Suppressor macrophage treated with lipopolysaccharide for 4 hours (primary cell): ENCODE measurements around the gene TMEM131.
"Not testable (repeated sequence)": the region's sequence is repeated elsewhere in the genome, so short reads cannot be mapped to it uniquely, and the experiment has no call there.

Experiments used
- DNase-seq: peaks from one replicate; pipeline ENCODE4 v3.0.0-alpha.2; 2020

TMEM131 gene

DNA sequence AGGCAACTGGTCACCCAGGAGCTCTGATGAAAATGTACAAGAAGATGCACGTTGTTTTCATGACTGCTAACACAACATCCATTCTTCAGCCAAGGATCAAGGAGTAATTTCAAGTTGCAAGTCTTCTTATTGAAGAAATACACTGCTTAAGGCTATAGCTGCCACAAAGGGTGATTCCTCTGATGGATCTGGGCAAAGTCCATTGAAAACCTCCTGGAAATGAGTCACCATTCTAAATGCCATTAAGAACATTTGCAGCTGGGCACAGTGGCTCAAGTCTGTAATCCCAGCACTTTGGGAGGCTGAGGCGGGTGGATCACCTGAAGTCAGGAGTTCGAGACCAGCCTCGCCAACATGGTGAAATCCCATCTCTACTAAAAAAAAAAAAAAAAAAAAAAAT lies 142.7 kb downstream of the TMEM131 start:
- DNase-seq = not testable (repeated sequence)

DNA sequence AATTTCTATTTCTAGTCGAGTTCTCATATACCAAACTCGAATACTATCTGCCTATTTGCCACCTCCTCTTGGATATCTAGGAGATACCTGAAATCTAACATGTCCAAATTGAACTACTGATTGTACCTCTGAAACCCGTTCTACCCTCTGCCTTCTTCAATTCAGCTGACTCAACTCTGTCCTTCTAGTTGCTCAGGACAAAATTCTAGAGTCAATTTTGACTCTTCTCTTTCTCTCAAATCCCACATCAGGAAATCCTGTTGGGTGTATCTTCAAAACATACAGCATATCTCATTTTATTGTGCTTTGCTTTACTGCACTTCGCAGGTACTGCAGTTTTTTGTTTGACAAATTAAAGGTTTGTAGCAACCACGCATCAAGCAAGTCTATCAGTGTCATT lies 144.6 kb downstream of the TMEM131 start:
- no peak for DNase-seq

DNA sequence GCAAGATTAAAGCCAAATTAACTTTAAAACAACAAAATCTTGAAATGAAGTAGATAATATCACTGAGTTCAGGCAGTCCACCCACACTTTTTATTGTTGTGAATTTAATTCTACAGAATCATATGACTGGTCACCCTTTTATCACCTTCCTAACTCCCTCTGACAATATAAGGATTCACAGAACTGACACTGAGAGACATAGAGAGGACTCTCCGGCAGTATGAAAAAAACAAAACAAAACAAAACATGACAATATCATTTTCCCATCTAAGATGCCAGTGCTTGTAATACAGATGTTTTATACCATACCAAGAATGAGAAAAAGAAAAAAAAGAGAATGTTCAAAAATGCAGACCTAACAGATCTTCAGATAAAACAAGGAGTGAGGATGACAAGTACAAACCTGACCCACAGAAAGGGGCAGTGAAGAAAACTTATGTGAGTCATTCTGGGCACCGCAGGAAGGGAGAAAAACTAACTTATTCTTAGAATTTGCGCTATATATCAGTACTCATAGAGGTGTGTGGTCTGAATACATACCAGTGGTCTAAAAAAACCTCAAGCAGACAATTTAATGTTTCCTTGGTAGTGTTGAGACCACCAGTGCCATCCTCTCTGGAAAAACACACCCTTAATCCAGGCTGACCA lies 145.7 kb downstream of the TMEM131 start:
- DNase-seq = no peak

- DNase-seq = no peak
Measured at GRCh38 chr2:97848306-97848705, 147.4 kb downstream of the TMEM131 start.

- not testable (repeated sequence) for DNase-seq
Measured at GRCh38 chr2:97846716-97847115, 149.0 kb downstream of the TMEM131 start.

DNA sequence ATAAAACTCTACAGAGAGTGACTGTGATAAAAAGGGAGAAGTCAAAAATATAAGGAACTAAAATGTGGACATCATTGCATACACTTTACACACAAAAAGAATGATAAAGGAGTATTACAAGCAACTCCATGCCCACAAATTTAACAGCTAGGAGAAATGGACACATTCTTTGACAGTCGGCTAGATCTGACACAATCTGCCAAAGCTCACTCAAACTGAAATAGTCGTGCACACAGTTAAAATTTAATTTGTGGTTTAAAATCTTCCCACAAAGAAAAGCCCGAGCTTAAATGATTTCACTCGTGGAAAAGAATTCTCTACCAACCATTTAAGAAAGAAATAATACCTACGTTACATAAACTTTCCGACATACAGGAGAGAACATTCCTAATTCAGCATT lies 149.9 kb downstream of the TMEM131 start:
- peak; percentile 5 for DNase-seq

GRCh38 chr2:97845133-97845532 lies 150.6 kb downstream of the TMEM131 start:
- no peak for DNase-seq

- no peak for DNase-seq
Measured at GRCh38 chr2:97844311-97844859, 151.4 kb downstream of the TMEM131 start.

- DNase-seq = no peak
Measured at GRCh38 chr2:97840198-97840597, 155.6 kb downstream of the TMEM131 start.

GRCh38 chr2:97834610-97835009 lies 161.1 kb downstream of the TMEM131 start:
- peak; percentile 27 for DNase-seq

- no peak for DNase-seq
Measured at GRCh38 chr2:97831121-97831520, 164.6 kb downstream of the TMEM131 start.

DNA sequence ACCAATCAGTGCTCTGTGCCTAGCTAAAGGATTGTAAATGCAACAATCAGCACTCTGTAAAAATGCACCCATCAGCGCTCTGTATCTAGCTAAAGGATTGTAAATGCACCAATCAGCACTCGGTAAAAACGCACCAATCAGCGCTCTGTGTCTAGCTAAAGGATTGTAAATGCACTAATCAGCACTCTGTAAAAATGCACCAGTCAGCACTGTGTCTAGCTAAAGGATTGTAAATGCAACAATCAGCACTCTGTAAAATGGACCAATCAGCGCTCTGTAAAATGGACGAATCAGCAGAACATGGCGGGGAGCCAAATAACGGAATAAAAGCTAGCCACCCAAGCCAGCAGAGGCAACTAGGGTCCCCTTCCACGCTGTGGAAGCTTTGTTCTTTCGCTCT lies 166.5 kb downstream of the TMEM131 start:
- DNase-seq = not testable (repeated sequence)

- DNase-seq = not testable (repeated sequence)
Measured at GRCh38 chr2:97827013-97827412, 168.7 kb downstream of the TMEM131 start.

DNA sequence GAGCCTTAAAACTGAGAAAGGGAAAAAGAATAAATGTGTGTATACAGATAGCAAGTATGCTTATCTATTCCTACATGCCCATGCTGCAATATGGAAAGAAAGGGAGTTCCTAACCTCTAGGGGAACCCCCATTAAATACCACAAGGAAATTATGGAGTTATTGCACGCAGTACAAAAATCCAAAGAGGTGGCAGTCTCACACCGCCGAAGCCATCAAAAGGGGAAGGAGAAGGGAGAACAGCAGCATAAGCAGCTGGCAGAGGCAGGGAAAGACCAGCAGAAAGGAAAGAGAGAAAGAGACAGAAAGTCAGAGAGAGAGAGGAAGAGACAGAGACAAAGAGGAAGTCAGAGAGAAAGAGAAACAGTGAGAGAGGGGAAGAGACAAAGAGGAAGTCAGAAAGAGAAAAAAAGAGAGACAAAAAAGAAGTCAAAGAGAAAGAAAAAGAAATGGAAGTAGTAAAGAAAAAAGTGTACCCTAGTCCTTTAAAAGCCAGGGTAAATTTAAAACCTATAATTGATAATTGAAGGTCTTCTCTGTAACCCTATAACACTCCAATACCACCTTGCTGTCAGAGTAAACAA lies 169.4 kb downstream of the TMEM131 start:
- peak; percentile 75 for DNase-seq

DNA sequence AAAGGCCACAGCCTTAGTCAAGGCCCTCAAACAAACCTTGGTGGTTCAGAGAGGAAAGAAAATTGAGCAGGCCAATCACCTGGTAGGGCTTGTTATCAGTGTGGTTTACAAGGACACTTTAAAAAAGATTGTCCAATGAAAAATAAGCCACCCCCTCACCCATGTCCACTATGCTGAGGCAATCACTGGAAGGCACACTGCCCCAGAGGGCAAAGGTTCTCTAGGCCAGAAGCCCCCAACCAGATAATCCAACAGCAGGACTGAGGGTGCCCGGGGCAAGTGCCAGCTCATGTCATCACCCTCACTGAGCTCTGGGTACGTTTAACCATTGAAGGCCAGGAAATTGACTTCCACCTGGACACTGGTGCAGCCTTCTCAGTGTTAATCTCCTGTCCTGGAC lies 171.7 kb downstream of the TMEM131 start:
- DNase-seq = not testable (repeated sequence)

- not testable (repeated sequence) for DNase-seq
Measured at GRCh38 chr2:97821862-97822261, 173.9 kb downstream of the TMEM131 start.

DNA sequence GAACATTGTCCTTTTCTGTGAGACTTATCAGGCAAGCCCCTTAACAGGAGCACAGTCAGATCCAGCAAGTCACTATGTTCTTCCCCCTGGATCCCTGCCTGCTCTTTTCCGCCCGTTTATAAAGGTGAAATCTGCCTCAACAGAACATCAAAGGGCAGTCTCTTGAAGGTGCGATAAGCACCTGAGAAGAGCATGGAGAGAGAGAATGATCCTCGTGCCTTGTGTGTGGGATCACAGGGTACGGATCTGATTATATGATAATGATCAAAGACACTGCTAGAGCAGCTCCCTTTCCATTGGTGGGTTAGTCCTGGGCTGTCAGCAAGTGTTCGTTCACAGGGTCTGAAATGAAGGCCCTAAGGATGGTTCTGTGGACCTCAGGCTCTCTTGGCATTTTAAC lies 176.0 kb downstream of the TMEM131 start:
- DNase-seq = no peak

DNA sequence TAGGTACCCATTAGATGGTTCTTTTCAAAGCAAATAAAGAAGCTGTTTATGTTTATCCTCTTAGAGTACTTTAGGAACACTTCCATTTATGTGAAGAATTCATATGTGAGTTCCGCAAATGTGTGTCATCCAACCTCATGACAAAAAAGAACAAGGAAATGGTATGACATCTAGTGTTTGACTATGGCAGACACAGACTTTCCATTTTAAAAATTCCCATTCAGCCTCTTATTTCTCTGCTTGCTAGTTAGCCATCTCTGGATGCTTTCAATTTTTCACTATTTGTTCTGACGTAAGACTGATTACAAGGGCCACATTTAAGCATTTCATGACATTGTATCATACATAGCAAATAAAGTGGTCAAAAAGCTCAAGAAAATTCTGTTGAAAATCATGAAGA lies 179.3 kb downstream of the TMEM131 start:
- no peak for DNase-seq

- no peak for DNase-seq
Measured at GRCh38 chr2:97812931-97813330, 182.8 kb downstream of the TMEM131 start.

- DNase-seq = no peak
Measured at GRCh38 chr2:97808816-97809215, 186.9 kb downstream of the TMEM131 start.

- DNase-seq = peak; percentile 81
Measured at GRCh38 chr2:97806738-97807618, 188.8 kb downstream of the TMEM131 start.

- DNase-seq = no peak
Measured at GRCh38 chr2:97805776-97806175, 190.0 kb downstream of the TMEM131 start.

- DNase-seq = no peak
Measured at GRCh38 chr2:97801028-97801427, 194.7 kb downstream of the TMEM131 start.

GRCh38 chr2:97798416-97798815 lies 197.3 kb downstream of the TMEM131 start:
- no peak for DNase-seq
